Tibial nerve (tissue), 4 donors: ENCODE results near the gene CDCA8.

Source experiments
- EP300 ChIP-seq, 2 donors: sonication (generic); formaldehyde crosslinking; IDR thresholded peaks; one replicate each; pipeline ENCODE4 v1.6.1; 2017; ENCODE audit warnings: antibody characterized with exemption in 2 of 2, mild to moderate bottlenecking in 1 of 2
- POLR2A ChIP-seq, 2 donors: fragments of 450-650 bp; IDR thresholded peaks; one replicate each; pipeline ENCODE4 v1.6.1; 2017; ENCODE audit warnings: antibody characterized with exemption in 2 of 2, mild to moderate bottlenecking in 2 of 2, moderate library complexity in 2 of 2
- TF ChIP-seq, protein P1 (sequence below), 5 experiments: fragments of 200-600 bp in 3 of 5; fragments of 450-650 bp in 2 of 5; sonication (generic) in 3 of 5; IDR thresholded peaks; one replicate each; pipeline ENCODE4 v1.5.1; 2016 to 2019; ENCODE audit warnings: antibody characterized with exemption in 5 of 5, mild to moderate bottlenecking in 3 of 5, moderate library complexity in 2 of 5

- TF ChIP-seq, protein P1, sequence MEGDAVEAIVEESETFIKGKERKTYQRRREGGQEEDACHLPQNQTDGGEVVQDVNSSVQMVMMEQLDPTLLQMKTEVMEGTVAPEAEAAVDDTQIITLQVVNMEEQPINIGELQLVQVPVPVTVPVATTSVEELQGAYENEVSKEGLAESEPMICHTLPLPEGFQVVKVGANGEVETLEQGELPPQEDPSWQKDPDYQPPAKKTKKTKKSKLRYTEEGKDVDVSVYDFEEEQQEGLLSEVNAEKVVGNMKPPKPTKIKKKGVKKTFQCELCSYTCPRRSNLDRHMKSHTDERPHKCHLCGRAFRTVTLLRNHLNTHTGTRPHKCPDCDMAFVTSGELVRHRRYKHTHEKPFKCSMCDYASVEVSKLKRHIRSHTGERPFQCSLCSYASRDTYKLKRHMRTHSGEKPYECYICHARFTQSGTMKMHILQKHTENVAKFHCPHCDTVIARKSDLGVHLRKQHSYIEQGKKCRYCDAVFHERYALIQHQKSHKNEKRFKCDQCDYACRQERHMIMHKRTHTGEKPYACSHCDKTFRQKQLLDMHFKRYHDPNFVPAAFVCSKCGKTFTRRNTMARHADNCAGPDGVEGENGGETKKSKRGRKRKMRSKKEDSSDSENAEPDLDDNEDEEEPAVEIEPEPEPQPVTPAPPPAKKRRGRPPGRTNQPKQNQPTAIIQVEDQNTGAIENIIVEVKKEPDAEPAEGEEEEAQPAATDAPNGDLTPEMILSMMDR (IDR thresholded peaks at IDR 0.05) = no peak
- TF ChIP-seq EP300 (IDR thresholded peaks at IDR 0.05) = no peak
- TF ChIP-seq POLR2A (IDR thresholded peaks at IDR 0.05) = no peak
Observed at GRCh38 chr1:37753473-37754321, 61.4 kb downstream of the CDCA8 start.
